Measurements from ENCODE around the gene STIM1.
"Not testable (repeated sequence)": the region's sequence is repeated elsewhere in the genome, so short reads cannot be mapped to it uniquely, and the experiment has no call there.

Gene STIM1

GRCh38 chr11:3893311-3893710 lies 37.8 kb downstream of the STIM1 start:
- no peak for TF ChIP-seq CTCF (IDR thresholded peaks at IDR 0.05)
- no peak for DNase-seq (ENCODE audit: low spot score)
- no peak overlapping the region for H3K27ac ChIP-seq
- no peak overlapping the region for H3K4me3 ChIP-seq

- Histone ChIP-seq H3K27ac (peak overlapping the region in 1 of 2 donors; percentile 55), H3K4me3 (no peak overlapping the region)
- no peak for TF ChIP-seq CTCF (IDR thresholded peaks at IDR 0.05)
- DNase-seq (ENCODE audit: low spot score), result no peak
Observed at GRCh38 chr11:3894128-3894731, 38.8 kb downstream of the STIM1 start.

GRCh38 chr11:3896644-3897043 lies 41.2 kb downstream of the STIM1 start:
- Histone ChIP-seq H3K27ac (no peak overlapping the region), H3K4me3 (no peak overlapping the region)
- no peak for TF ChIP-seq CTCF (IDR thresholded peaks at IDR 0.05)
- DNase-seq (ENCODE audit: low spot score), result no peak

GRCh38 chr11:3900230-3900629 lies 44.8 kb downstream of the STIM1 start:
- H3K27ac ChIP-seq; DNase-seq (ENCODE audit: low spot score); H3K4me3 ChIP-seq: not testable (repeated sequence)

GRCh38 chr11:3901249-3902025 lies 46.0 kb downstream of the STIM1 start:
- no peak overlapping the region for H3K27ac ChIP-seq
- no peak for TF ChIP-seq CTCF (IDR thresholded peaks at IDR 0.05)
- DNase-seq (ENCODE audit: low spot score), result no peak

GRCh38 chr11:3902441-3902840 lies 47.0 kb downstream of the STIM1 start:
- no peak for TF ChIP-seq CTCF (IDR thresholded peaks at IDR 0.05)
- Histone ChIP-seq H3K4me3 (no peak overlapping the region), H3K27ac (no peak overlapping the region)
- no peak for DNase-seq (ENCODE audit: low spot score)

More at GRCh38 chr11:3901249-3902025, 46.0 kb downstream of the STIM1 start:
- H3K4me3 ChIP-seq, result no peak overlapping the region

- Histone ChIP-seq H3K27ac (no peak overlapping the region), H3K4me3 (no peak overlapping the region)
- DNase-seq (ENCODE audit: low spot score), result no peak
- no peak for TF ChIP-seq CTCF (IDR thresholded peaks at IDR 0.05)
Observed at GRCh38 chr11:3903207-3903896, 47.9 kb downstream of the STIM1 start.

All from coronary artery (tissue), 2 donors.